Measurements from ENCODE around the gene PDE6A.
A peak's percentile ranks its signal among the peaks of the same experiment; 100 is the strongest.

The PDE6A gene

GRCh38 chr5:149878371-149878770, 66.2 kb downstream of the PDE6A start:
- no peak for DNase-seq
- H3K36me3 Mint-ChIP-seq (ENCODE audit: low read depth), result no peaks in the 10 kb centered on the region
- H3K9me3 Mint-ChIP-seq, result no peaks in the 10 kb centered on the region
- H3K4me3 Mint-ChIP-seq, result no peak overlapping the region
- TF ChIP-seq CTCF (IDR thresholded peaks at IDR 0.05), result no peak
- H3K27me3 Mint-ChIP-seq (ENCODE audit: low read depth, poor library complexity), result peaks cover 8% of the 10 kb centered on the region
- peaks cover 3% of the 10 kb centered on the region for H3K4me1 Mint-ChIP-seq
- H3K27ac Mint-ChIP-seq, result no peak overlapping the region

GRCh38 chr5:149873896-149874295, 70.7 kb downstream of the PDE6A start:
- H3K27ac Mint-ChIP-seq, result peak overlapping the region; percentile 26
- H3K36me3 Mint-ChIP-seq (ENCODE audit: low read depth), result no peaks in the 10 kb centered on the region
- H3K4me1 Mint-ChIP-seq, result peaks cover 6% of the 10 kb centered on the region
- no peaks in the 10 kb centered on the region for H3K9me3 Mint-ChIP-seq
- no peak overlapping the region for H3K4me3 Mint-ChIP-seq
- H3K27me3 Mint-ChIP-seq (ENCODE audit: low read depth, poor library complexity), result peaks cover 20% of the 10 kb centered on the region
- no peak for DNase-seq
- TF ChIP-seq CTCF (IDR thresholded peaks at IDR 0.05), result no peak

- Mint-ChIP-seq H3K4me3 (no peak overlapping the region), H3K27ac (peak overlapping the region; percentile 64), H3K36me3 (ENCODE audit: low read depth) (no peaks in the 10 kb centered on the region), H3K4me1 (peaks cover 6% of the 10 kb centered on the region), H3K9me3 (no peaks in the 10 kb centered on the region), H3K27me3 (ENCODE audit: low read depth, poor library complexity) (peaks cover 16% of the 10 kb centered on the region)
- DNase-seq, result no peak
- TF ChIP-seq CTCF (IDR thresholded peaks at IDR 0.05), result no peak
Measured at GRCh38 chr5:149872351-149873040, 72.1 kb downstream of the PDE6A start.

GRCh38 chr5:149871471-149871870, 73.1 kb downstream of the PDE6A start:
- DNase-seq, result no peak
- no peak for TF ChIP-seq CTCF (IDR thresholded peaks at IDR 0.05)
- H3K36me3 Mint-ChIP-seq (ENCODE audit: low read depth), result no peaks in the 10 kb centered on the region
- H3K9me3 Mint-ChIP-seq, result no peaks in the 10 kb centered on the region
- no peak overlapping the region for H3K4me3 Mint-ChIP-seq
- H3K4me1 Mint-ChIP-seq, result peaks cover 6% of the 10 kb centered on the region
- H3K27ac Mint-ChIP-seq, result no peak overlapping the region
- peaks cover 20% of the 10 kb centered on the region for H3K27me3 Mint-ChIP-seq (ENCODE audit: low read depth, poor library complexity)

GRCh38 chr5:149870697-149871096, 73.9 kb downstream of the PDE6A start:
- no peak for DNase-seq
- Mint-ChIP-seq H3K4me1 (peaks cover 6% of the 10 kb centered on the region), H3K4me3 (no peak overlapping the region), H3K9me3 (peaks cover 4% of the 10 kb centered on the region), H3K27ac (no peak overlapping the region), H3K27me3 (ENCODE audit: low read depth, poor library complexity) (peaks cover 20% of the 10 kb centered on the region), H3K36me3 (ENCODE audit: low read depth) (no peaks in the 10 kb centered on the region)
- TF ChIP-seq CTCF (IDR thresholded peaks at IDR 0.05), result no peak

GRCh38 chr5:149870232-149870631, 74.4 kb downstream of the PDE6A start:
- DNase-seq, result no peak
- peaks cover 4% of the 10 kb centered on the region for H3K9me3 Mint-ChIP-seq
- H3K4me1 Mint-ChIP-seq, result peaks cover 6% of the 10 kb centered on the region
- no peak for TF ChIP-seq CTCF (IDR thresholded peaks at IDR 0.05)
- no peak overlapping the region for H3K27ac Mint-ChIP-seq
- no peaks in the 10 kb centered on the region for H3K36me3 Mint-ChIP-seq (ENCODE audit: low read depth)
- H3K4me3 Mint-ChIP-seq, result no peak overlapping the region
- H3K27me3 Mint-ChIP-seq (ENCODE audit: low read depth, poor library complexity), result peaks cover 20% of the 10 kb centered on the region

Measured in nephron progenitor cell (in vitro differentiated cells).